NK-92 treated with Interleukin-12 subunit alpha and Interleukin-12 subunit beta, amount 100 ng/mL, for 24 hours (cell line): ENCODE results near the gene LDLRAP1.

Experiments
- DNase-seq: peaks from one replicate; lab custom pipeline; 2025; lab: John Stamatoyannopoulos, UW

The LDLRAP1 gene

DNA sequence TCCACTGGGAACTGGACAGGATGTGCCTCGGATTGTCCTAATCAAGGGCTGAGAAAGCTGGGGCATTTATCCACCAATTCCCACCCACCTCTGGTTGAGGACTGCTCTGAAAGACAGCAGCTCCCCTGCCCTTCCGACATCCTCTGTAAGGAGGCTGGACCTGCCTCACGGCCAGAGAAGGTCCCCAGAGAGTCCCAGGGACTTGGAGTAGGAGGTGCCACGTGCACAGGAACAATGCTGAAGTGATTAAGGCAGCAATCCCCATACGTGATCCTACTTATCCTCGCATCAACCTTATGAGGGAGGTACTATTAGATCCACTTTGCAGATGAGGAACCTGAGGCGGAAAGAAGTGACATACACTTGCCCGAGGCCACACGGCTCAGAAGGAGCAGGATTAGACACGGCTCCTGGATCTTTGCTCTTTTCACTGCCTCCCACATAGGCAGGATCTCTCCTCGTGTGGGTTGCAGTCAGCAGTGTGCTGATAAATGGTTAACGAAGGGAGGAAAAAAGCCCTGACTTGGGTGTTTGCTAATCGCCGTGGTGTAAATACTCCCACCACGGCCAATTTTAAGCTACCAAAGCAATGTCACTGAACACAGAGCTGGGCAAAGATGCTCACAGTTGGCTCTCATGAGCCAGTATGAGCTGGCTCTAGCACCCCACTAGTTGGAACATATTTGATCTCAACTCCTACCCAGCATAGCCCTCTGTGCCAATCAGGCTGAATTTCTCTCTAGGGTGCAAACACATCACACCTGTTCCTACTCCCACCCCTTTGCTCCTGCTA lies 18.6 kb upstream of the LDLRAP1 start:
- no peak for DNase-seq

DNA sequence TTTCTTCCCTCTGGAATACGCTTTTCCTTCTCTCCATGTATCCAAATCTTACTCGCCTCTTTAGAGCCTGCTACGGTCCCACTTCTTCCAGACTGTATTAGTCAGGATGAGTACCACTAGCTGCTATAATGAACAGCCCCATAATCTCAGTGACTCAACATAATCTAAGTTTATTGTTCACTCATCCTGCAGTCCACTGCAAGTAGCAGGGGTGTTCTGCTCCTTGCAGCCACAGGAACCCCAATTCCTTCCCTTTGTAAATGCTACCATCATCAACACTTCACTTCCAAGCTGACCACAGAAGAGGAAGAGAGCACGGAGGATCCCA lies 18.1 kb upstream of the LDLRAP1 start:
- no peak for DNase-seq

DNA sequence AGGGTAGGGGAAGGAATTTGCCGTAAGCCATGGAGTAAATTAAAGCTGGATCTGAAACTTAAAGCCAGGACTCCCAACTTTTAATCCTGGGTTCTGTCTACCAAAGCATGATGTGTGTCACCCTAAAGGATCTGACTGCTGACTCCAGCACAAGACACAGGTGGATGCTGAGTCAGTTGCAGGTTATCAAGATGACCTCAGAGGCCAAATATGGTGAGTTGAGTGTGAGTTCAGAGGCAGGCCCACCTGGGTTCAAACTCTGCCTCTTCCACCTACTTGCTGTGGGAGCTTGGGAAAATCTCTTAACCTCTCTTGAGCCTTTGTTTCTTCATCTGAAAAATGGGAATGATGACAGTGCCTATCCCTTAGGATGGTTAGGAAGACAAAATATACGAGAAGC lies 16.7 kb upstream of the LDLRAP1 start:
- no peak for DNase-seq

GRCh38 chr1:25527226-25527846 lies 16.1 kb upstream of the LDLRAP1 start:
- DNase-seq, result no peak

GRCh38 chr1:25527946-25528595 lies 15.3 kb upstream of the LDLRAP1 start:
- DNase-seq, result no peak

DNA sequence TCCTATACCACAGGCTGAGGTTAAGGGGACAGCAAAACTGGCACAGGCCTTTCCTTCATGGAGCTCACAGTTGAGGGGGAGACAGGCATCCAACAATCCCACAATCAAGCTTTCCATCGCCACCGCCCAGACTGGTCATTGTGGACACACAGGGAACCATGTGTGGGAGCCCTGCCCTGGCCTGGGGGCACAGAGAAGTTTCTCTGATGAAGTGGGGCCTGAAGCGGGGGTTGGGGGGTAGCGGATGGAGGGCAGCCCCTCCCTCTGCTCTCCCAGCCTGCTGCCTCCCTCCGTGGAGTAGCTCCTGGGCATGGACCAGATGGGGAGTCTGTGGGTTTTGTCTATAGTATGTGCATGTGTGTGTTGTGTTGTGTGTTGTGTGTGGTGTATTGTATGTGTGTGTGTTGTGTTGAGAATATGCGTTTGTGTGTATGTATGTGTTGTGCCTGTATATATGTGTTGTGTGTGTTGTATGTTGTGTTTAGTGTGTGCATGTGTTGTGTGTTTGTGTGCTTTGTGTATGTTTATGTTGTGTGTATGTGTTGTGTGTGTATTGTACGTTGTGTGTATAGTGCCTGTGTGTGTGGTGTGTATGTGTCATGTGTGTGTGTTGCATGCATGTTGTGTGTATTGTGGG lies 14.4 kb upstream of the LDLRAP1 start:
- no peak for DNase-seq

DNA sequence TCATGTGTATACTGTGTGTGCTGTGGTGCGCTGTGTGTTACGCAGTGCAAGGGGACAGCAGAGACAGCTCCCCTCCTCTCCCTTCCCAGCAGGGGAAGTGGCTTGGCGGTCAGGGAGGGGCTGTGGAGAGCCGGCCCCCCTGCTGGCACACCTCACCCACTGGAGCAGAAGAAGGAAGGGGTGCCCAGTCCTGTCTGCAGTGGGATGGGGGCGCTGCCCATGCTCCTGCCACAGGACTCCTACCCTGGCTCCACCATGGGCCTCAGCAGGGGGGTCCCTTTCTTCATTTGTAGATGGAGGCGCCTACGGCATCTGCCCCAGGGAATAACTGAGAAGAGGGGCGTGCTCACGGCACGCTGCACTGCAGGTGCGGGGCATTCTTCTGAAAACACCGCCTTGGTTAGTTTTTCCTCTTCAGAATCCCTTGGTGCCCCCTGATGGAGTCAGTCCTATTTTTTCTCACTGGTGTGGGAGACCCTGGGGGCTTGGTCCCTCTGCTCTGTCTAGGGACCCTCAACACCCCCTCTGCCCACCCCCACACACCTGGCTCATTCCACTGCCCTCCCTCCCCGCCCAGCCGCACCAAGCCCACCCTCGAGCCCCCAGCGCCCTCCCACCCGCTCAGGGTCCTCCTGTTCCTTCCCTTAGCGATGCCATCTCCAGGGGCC lies 13.8 kb upstream of the LDLRAP1 start:
- no peak for DNase-seq

DNA sequence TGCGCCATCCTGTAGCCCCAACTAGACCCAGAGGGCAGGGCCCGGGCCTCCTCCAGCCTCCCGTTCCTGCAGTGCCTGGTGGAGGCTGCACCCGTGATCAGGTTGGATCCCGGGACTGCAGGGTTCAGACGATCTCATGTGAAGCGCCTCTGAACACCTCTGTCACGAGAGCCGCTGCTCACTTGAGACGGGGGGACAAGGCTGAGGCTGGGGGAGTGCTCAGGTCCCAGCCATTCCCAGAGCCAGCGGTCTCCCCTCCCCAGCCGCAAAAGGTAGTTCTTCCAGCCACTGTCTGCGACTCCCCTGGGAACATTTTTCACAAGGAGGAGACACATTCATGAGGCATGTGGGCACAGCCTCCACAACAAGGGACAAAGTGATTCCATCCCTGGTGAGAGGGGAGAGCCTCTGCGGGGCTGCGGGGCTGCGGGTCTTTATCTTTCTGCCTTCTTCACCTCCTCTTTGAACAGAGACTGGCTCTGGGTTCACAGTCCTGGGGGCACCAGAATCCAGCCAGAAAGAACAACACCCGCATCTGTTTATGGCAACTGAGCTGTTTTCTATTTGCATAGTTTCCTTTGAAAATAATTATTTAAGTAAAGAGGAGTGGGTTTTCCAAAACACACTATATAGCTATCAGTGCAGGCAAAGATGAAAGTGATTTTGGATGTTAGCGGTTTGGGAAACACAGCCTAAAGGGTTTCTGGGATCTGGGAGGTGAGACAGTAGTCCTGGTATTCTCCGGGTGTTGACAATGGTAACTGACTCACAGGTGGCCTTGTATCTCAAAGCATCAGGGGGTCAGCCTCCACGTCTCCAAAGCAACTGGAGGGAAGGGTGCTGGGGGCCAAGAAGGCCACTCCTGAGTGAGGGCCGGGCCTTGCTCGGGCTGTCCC lies 13.0 kb upstream of the LDLRAP1 start:
- no peak for DNase-seq

GRCh38 chr1:25531082-25531461 lies 12.3 kb upstream of the LDLRAP1 start:
- DNase-seq, result no peak

DNA sequence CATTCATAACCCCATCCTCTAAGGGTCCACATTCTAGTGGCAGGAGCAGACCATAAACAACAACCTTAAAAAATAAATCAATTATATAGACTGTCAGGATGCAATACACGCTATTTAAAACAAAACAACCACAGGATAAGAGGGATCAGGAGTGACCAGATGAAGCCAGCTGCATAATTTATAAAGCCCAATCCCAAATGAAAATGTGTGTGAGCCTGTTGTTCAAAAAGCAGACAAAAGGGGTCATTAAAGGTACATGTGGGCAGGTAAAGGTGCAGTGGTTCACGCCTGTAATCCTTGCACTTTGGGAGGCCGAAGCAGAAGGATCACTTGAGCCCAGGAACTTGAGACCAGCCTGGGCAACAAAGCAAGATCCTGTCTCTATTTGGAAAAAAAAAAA lies 10.4 kb upstream of the LDLRAP1 start:
- no peak for DNase-seq

GRCh38 chr1:25533775-25534409 lies 9.5 kb upstream of the LDLRAP1 start:
- DNase-seq, result no peak

- no peak for DNase-seq
These were observed 9.0 kb upstream of the LDLRAP1 start for GRCh38 chr1:25534410-25534788.

GRCh38 chr1:25536124-25536523 lies 7.3 kb upstream of the LDLRAP1 start:
- no peak for DNase-seq

DNA sequence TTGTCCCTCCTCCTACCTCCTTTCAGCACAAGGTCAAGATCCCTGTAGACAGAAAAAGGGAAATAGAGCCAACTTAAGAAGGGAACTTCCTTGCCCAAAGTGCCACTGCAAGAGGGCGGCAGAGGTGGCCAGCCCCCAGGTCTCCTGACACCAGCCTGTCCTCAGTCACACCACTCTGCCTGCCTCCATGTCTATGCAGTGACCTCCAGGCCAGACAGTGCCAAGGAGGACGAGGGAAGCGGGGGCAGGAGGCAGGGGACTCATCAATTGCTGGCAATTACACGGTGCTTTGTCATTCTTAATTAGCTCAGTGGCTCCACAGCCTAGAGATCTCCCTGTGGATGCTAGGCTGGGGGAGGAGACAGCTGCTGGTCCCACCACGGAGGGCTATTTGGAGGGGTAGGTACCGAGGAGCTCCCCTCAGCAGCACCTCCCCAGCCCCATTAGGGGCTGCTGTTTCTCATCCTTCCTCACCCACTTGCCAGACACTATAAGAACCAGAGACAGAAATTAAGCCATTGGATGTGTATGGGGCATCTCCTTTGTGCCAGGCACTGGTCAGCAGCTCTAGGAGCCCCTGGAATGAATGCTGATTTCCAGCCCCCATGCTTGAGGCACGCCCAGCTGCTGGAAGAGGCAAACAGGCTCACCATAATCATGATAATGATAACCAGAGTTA lies 6.1 kb upstream of the LDLRAP1 start:
- DNase-seq, result no peak

DNA sequence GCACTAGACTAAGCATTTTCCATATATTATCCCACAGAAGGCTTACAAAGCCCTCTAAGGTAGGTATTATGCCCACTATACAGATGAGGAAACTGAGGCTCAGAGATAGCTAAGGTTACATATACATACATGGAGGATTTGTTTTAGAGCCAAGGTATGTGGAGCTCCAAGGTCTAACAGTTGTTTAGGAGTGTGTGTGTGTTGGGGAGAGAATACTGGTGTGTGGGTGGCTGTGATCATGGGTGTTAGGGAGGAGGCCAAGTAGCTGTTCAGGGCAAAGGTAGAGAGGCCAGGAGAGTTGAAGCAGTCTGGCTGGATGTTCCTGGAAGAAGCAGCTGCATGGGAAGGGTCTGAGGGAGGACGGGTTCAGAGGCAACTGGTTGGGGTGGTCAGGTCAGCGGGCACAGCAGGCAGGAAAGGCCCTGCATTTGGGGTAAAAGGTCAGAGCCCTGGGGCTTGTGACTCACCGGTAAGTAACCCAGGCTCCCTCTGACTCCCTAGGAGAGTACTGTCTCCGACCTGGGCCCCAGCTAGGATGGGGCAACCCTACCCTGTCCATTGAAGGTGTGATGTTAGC lies 5.1 kb upstream of the LDLRAP1 start:
- DNase-seq, result no peak

DNA sequence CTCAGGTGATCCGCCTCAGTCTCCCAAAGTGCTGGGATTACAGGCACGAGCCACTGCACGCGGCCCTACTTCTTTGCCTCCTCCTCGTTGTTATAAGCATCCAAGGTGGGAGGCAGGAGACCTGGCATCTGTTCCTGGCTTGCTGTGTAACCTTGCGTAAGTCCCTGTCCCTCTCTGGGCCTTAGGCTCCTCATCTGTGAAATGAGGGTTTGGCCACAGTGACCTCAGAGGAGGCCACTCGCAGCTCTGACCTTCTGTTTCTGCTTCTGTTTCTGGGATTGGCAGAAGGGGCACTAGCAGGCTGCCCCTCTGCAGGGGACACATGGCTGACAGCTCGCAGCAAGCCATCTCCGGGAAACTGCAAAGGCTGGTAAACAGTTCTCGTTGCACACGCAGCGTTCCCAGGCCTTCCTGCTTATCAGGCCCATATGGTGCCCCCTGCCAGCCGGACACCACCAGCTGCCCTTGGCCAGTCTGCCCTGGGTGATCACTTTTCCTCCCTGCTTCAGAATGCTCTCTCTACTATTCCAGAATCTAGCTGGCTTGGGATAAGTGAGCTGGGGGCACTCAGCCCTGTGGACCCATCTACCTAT lies 2.6 kb upstream of the LDLRAP1 start:
- no peak for DNase-seq

DNA sequence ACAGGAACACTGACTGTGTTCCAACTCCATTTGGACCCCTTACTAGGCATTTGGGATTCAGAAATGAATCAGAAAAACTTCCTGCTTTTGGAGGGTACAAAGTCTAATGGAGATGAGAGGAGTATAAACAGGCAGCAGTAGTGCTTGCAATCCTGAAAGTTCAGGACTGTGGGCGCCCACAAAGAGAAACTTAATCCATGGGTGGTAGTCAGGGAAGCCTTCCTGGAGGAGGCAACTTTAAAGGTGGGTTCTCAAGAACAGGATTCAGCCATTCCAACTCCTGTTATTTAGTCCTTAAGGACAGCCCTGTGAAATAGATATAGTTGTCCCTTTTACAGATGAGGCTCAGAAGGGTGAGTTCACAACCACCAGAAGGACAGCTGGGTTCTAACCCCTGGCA lies 2.0 kb upstream of the LDLRAP1 start:
- no peak for DNase-seq

- DNase-seq, result no peak
These were observed 1.3 kb upstream of the LDLRAP1 start for GRCh38 chr1:25541889-25542658.

GRCh38 chr1:25543005-25543424 lies 391 bp upstream of the LDLRAP1 start:
- DNase-seq, result no peak
